Fibroblast of skin of right biceps (primary cell): ENCODE measurements around the gene MFN2.
A peak's percentile ranks its signal among the peaks of the same experiment; 100 is the strongest.
"Not testable (repeated sequence)": the region's sequence is repeated elsewhere in the genome, so short reads cannot be mapped to it uniquely, and the experiment has no call there.

Experiments
- DNase-seq: peaks from one replicate; pipeline ENCODE4 v3.0.0-alpha.2; 2013

MFN2 gene

DNA sequence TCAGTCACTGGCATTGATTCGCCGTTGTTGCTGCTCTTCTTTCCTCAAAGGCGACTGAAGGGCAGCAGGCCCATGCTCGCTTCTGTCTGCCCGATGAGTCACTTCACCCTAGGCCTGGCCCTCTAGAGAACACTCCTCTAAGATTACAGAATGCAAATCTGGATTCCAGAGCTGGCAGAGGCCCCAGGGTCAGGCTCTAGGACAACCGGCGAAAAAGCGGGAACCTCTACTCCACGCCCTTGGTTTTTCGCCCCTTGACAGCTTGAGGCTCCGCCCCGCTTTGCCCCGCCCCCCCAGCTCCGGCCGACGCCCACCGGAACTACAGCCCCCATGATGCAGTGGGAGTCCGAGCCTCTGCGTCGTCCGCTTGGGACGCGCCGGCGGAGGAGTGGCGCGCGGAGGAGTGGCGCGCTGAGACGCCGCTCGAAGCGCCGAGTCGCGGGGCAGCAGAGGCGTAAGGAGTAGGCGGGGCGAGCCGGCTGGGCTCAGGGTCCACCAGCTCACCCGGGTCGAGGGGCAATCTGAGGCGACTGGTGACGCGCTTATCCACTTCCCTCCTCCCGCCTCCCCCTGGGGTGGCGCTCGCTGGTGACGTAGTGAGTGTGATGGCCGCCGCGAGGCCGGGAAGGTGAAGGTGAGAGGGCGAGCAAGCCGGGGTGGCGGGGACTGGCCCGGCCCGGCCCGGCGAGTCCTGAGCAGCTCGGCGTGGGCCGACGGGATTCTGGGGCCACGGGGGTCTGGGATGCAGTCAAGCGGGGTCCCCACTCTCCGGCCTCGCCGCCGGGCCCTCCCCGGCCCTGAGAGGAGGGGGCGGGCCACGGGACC, at the start of gene MFN2:
Gene MFN2, plus strand, starts transcription at position 594 of the 825 bp plus-strand sequence. CDS start 8,725 bp downstream, outside the sequence.
- peak; percentile 97 for DNase-seq

DNA sequence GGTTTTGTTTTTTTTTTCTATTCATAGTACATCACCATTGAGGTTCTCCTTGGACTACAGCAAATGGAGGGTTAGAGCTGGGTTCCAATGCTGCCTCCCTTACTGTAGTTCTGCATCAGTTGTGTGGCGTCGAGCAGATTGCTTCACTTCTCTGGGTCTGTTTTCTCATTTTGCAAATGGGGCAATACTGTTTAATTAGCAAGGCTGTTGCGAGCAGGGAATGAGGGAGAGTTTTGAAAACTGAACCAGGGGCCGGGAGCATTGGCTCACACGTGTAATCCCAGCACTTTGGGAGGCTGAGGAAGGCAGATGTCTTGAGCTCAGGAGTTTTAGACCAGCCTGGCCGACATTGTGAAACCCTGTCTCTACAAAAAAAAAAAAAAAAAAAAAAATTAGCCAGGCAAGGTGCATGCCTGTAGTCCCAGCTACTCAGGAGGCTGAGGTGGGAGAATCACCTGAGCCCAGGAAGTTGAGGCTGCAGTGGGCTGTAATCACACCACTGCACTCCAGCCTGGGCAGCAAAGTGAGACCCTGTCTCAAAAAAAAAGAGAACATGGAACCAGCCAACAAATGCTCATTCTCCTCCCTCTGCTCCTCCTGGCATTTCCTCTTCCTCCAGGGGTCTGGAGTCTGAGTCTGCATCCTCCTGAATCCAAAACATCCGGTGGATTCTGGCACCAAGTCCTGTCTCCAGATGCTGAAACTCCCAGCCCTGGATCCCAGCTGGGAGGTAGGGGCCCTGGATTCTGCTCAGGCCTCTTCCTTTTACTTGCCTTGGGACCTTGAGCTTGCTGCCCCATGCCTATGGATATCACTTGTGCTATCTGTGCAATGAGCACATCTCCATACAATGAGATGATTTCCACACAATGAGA, 49.4 kb upstream of the MFN2 start:
- peak; percentile 73 for DNase-seq

DNA sequence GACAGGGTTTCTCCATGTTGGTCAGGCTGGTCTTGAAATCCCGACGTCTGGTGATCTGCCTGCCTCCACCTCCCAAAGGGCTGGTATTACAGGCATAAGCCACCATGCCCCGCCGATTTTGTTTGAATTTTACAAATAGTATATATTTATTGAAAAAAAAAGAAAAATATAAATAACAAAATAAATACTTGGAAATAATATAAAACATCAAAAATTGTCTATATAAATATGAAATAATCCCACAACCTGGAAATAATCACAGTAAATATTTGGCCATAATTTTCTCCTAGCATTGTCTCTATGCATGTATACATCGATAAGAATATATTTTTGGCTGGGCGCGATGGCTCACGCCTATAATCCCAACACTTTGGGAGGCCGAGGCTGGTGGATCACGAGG, 48.4 kb upstream of the MFN2 start:
- DNase-seq: no peak

DNA sequence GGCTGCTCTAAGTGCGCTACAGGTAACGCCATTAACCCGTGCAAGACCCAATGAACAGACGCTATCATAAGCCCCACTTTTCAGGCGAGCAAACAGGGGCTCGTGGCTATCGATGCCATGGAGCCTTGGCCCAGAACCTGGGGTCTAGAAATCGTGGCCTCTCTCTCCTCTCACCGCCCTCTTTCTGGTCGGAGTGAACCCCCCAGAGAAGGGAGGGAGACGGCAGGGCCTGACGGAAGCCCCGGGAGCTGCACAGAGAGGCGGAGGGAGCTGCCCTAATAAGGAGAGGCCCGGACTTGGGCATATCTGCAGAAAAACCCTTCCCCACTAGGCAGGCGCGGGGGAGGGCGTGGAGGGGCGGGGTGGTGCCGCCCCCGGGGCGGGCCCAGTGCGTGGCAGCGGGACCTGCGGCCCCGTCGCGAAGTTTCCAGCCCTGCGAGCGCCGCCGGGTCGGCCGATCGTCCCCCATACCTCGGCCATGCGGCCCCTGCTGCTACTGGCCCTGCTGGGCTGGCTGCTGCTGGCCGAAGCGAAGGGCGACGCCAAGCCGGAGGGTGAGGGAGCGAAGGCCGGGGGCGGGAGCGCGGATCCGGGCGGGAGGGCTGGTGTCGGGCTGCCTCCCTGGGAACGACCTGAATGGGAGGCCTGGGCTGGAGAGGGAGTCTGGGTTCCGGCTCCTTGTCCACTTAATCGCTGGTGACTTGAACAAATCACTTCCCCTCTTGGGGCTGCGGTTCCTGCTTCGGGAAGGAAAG, 45.8 kb upstream of the MFN2 start, which contains the start of gene PLOD1:
Gene PLOD1, plus strand, starts transcription at position 416 of the 755 bp plus-strand sequence. Its CDS starts 63 bp downstream, at position 479.
- peak; percentile 93 for DNase-seq

DNA sequence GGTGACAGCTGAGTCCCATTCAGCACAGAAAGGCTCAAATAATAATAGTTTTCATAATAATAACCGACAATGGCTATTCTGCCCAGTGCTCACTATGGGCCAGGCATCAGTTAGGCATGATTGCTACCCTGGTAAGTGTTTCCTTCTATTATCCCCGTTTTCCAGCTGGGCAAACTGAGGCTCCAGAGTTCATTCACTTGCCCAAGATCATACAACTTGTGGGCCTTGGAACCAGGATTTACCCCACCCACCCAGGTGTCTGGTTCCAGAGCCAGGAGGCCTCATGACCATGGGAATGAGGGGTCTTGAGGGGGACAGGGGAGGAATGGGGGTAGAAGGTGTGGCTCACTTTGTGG, 45.2 kb upstream of the MFN2 start:
- DNase-seq: no peak

DNA sequence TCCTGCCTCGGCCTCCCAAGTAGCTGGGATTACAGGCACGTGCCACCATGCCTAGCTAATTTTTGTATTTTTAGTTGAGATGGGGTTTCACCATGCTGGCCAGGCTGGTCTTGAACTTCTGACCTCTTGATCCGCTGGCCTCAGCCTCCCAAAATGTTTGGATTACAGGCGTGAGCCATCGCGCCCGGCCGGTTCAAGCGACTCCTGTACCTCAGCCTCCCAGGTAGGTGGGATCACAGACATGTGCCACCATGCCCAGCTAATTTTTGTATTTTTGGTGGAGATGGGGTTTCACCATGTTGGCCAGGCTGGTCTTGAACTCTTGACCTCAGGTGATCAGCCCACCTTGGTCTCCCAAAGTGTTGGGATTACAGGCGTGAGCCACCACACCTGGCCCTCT, 44.5 kb upstream of the MFN2 start:
- not testable (repeated sequence) for DNase-seq

DNA sequence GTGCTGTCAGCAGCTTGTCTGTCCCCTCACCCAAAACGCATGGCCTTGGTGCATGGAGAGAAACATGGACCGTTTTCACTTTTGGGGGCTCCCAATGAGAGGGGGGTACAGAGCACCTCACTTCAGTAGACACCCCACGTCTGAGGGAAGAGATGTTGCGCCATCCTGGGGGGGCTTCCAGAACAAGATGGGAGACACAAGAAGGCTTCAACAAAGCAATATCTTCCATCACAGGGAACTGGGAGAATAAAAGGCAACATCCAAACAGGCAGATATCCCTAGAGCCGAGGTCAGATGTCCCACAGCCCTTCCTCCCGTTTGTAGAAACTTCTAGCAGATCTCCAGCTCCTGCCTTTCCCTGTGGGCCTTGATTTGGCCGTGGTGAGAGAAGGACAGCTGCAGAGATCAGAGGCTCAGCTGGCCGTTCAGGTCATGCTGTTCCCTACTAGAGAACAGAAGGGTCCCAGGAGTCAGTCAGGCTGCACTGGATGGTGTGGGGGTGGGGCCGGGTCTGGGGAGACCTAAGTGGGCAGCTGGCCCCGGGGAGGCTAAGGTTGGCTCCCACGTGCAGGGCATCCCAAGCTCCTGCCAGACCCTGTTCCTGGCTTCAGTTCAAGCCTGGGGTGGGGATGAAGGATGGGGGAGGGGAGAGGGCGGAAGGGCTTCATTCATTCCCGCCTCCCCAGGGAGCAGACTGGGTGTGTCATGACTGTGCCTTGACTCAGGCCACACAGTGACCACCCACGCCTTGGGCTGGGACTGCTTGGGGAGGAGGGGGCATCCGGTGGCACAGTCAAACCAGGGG, 41.3 kb upstream of the MFN2 start:
- no peak for DNase-seq

DNA sequence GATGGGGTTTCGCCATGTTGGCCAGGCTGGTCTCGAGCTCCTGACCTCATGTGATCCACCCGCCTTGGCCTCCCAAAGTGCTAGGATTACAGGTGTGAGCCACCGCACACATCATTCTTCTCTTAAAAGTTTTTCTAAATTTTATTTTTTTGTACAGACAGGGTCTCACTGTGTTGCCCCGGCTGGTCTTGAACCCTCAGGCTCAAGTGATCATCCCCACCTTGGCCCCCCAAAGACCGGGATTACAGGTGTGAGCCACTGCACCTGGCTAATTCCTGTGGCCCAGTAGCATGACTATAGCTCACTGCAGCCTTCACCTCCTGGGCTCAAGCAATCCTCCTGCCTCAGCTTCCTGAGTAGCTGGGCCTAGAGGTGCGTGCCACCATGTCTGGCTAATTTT, 40.5 kb upstream of the MFN2 start:
- DNase-seq: not testable (repeated sequence)

DNA sequence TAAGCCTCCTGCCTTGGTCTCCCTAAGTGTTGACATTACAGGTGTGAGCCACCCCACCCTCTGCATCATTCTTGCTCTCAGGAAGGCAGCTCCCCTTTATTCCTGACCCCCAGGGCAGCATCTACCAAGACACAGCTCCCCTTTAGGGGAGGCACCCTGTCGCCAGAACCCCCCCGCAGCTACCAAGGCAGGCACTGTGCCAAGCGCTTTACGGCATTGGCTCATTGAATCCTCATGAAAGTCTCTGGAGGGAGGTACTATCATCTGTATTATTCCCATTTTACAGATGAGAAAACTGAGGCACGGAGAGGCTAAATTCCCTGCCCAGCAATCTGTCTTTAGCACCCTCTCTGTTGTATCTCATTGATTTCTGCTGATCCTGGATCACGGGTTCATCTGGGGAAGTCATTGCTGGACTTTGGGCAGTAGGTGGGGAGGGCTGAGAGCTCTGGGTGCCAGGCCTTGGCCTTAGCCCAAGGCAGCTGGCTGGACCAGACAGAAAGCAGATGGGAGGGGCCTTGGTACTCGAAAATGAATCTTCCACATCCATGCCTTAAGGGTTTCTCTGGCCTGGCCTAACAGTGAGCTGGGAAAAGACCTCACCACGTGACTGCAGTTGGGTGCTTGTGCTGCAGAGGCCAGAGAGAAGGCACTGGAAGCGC, 39.9 kb upstream of the MFN2 start:
- DNase-seq: no peak

DNA sequence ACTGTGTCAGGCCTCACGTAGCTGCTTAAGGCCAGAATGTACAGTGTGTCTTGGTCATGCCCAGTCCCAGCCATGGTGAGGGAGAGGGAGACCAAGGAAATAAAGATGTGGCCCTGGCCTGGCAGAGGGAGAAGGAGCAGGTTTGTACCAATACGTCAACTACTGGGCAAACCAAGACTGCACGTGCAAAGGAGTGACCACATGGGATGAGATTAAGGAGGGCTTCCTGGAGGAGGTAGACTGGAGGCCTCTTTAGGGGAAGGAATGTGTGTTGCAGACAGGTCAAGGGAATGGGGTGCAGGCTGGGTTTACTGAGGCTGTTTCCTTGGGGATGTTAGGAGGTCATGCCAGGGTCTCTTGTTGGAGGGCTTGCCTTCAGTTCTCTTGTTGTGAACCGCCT, 38.0 kb upstream of the MFN2 start:
- no peak for DNase-seq

DNA sequence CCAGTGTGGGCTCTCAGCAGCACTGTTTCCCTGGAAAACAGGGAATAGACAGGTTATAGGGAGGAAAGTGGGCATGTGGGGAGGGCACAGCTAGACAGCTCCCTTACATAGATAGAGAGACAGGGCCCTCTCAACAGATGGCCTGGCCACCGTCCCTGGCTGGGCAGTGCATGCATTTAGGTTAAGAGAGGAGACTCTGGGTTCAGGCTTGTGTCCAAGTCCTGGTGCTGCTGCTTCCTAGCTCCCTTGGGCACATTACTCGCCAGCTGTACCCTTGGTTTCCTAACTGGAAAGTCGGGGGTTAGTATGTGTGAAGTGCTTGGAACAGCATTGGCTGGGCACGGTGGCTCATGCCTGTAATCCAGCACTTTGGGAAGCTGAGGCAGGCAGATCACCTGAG, 36.6 kb upstream of the MFN2 start:
- DNase-seq: no peak

DNA sequence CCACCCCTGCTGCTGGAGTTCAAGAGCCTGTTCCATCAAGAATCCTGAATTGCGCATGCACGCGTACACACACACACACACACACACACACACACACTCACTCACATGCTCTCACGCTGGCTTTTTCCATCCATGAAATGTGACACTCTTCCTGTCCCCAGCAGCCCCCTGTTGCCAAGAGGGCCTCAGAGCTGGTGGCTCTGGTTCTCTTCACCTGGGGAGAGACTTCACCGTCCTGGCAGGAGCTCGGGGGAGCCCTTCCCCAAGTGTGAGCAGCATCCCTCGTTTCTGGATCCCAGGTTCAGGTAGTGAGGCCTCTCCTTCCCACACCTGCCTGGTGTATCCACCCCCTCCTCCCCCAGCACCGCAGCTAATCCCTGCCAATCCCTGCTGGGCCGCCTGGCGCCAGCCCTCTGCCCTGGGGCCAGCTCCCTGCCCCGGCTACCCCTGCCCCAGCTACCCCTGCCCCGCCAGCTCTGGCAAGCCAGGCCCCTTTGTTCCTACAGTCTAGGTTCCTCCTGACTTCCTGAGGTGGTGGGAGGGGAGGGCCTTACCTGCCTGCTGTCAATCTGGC, 35.8 kb upstream of the MFN2 start:
- no peak for DNase-seq

DNA sequence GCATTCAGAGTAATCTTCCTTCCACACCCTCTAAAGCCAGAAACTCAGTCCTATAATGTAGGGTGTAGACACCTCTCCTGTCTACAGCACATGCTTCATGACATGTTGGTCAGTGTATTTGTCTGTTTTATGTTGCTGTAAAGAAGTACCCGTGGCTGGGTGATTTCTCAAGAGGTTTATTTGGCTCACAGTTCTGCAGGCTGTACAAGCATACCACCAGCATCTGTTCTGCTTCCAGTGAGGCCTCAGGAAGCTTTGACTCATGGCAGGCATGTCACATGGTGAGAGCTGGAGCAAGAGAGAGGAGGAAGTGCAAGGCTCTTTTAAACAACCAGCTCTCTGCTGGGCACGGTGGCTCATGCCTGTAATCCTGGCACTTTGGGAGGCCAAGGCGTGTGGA, 33.6 kb upstream of the MFN2 start:
- no peak for DNase-seq

DNA sequence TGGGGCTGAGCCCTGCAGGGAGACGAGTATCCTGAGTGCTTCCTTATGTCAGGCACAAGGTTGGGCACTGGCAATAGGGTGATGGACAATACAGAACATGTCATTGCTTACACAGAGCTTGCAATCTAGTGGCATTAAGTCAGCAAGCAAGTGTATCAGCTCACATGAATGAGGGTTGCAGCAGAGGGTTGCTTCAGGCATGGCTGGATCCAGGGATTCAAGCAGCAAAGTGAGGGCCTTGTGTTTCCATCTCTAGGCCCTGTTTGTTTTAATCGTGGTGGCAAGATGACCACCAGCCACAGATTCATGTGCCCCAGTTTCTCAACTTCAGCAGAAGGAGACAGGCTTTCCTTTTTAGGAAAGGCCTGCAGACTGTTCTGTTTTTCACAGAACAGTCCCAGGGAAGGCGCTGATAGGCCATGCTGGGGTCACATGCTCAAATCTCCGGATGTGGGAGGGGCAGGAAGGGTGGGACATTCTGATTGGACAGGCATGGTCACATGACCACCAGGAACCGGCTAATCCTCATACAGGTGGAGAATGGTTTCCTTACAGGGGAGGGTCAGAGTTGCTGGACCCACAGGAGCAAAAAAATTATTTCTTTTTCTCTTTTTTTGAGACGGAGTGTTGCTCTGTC, 31.3 kb upstream of the MFN2 start:
- DNase-seq: peak; percentile 24

DNA sequence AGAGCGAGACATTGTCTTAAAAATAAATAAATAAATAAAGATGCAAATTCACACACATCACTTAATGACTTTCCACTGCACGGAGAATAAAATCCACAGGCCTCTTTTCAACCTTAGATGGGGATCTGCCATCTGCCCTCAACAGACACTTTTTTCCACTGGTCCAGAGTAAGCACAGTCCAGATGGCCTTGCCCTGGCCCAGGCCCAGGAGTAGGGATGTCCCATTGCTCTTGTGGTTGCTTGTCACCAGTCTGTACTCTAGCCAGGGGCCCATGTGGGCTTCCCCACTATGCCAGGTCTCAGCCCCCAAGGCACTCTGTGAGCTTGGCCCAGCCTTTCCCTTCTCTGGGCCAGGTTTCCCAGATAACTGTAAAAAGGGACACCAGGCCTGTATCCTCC, 28.3 kb upstream of the MFN2 start:
- DNase-seq: no peak

DNA sequence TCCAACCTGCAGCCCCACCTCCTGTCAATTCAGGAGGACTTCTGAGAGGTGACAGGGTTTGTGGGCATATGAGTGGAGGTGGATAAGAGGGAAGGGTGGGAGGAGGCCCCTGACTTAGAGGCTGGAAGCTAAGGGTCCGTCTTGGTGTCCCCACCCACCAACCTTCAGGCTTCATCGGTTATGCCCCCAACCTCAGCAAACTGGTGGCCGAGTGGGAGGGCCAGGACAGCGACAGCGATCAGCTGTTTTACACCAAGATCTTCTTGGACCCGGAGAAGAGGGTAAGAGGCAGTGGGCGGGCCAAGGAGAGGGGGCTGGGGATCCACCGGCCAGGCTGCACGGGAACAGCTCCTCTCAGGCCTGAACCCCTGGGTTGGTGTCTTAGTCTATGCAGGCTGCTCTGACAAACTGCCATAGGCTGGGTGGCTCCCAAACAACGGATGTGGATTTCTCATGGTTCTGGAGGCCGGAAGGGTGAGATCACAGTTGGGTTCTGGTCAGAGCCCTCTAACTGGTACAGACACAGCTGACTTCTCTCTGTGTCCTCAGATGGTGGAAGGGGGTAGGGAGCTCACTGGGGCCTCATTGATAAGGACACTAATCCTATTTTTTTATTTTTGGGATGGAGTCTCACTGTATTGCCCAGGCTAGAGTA, 27.7 kb upstream of the MFN2 start:
- DNase-seq: no peak

DNA sequence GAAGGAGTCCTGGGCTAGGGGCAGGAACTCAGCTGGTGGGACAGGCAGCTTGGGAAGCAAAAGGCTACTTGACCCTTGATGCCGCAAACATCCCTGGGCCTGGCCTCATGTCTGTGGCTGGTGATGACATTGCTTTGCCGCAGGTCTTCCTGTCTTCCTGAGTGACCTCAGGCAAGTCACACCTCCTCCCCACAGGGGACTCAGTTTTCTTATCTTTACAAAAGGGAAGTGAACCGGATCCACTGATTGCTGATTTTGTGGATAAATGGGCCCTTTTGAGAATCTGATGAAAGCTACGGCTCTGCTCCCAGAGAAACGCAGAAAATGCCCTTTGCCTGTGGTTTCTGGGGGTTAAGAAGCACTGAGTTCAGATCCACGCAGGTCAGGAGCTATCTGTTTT, 25.0 kb upstream of the MFN2 start:
- DNase-seq: no peak

DNA sequence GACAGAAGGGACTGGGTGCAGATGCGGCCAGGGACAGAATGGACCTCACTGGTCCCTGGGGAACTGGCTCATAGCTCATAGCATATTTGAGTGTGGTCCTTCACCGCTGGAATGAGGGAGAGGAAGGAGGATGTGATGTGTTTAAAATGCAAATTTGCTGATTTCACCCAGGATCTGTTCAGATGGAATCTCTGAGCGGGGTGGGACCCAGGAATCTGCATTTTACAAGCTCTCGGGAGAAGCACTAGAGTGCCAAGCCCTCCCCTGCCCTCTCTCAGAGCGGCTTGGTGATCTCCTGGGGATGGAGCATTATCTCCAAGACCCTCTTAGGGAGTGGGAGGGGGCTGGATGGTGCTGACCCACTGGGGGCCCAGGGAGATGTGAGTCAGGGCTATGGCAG, 22.8 kb upstream of the MFN2 start:
- DNase-seq: no peak

DNA sequence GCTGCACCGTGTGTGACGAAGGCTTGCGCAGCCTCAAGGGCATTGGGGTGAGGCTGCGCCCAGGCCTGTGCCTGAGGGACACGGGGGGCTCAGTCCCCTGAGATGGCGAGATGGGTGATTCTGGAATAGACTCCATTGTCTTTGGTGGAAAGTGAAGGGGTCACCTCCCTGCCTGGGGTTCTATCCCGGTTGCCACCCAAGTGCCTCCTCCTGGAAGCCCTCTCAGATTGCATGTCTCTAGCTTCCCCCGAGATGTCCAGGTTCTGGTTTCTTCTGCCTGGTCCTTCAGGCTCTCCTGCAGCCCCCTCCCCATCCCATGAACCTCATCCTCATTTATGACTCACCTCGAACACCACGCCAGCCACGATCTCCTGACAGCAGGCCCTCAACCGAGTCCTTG, 22.3 kb upstream of the MFN2 start:
- no peak for DNase-seq

DNA sequence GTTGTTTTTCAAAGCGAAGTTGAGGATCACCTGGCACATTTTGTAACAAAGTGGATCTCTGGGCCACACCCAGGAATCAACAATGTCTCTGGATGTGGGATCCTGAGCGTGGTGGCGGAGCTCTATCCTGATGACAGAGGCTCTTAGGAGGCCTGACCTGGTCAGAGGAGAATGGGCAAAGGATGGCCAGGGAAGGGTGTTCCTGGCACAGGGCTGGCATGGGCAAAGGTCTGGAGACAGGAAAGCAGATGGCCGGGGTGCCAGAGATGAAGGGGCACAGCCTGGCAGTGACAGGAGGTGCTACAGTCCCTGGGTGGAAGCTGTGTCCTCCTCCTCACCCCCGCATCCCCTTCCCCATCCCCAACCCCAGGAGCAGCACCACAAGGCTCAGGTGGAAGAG, 20.0 kb upstream of the MFN2 start:
- no peak for DNase-seq
